ENCODE results near the gene RUSC2. TPM values are rescaled to one million over a fixed set of nuclear protein-coding genes. Genes with fewer than 3 reads are reported as not detected.

Gene RUSC2
- total and polyA plus RNA-seq, 9 donors = 7.4 to 41.1 (median 26.4) TPM

DNA sequence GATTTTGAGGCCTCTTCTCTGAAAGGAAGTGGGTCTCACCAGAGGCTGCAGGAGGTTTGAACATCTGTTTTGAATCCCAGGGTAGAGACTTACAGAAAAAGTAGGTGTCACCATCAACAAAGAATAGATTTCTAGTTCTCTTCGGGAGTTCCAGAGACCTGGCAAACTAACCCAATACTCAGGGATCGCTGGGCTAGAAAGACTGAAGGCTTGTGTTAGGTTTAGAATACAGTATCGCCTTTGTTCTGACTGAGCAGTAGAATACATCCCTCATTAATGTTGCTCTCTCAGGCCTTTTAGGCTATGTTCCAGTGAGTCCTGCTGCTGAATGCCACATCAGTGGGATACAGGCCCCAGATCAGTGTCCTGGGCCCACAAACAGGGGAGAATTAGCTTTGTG lies 27.2 kb downstream of the RUSC2 start:
- Histone ChIP-seq H3K27ac (no peak overlapping the region), H3K27me3 (no peaks in the 10 kb centered on the region), H3K36me3 (no peaks in the 10 kb centered on the region), H3K4me3 (no peak overlapping the region), H3K9me3 (no peaks in the 10 kb centered on the region), H3K4me1 (ENCODE audit: insufficient read depth) (peaks cover 17% of the 10 kb centered on the region)
- DNase-seq = no peak
- WGBS, 3 donors = 65 to 68% (median 66%) methylated on average over 3 of the region's 3 CpGs
- intact Hi-C loops (cut with DNase I) = no loop called here
- TF ChIP-seq POLR2A (IDR thresholded peaks at IDR 0.05) (no peak), EP300 (IDR thresholded peaks at IDR 0.05) (no peak)
- TF ChIP-seq, protein P1, sequence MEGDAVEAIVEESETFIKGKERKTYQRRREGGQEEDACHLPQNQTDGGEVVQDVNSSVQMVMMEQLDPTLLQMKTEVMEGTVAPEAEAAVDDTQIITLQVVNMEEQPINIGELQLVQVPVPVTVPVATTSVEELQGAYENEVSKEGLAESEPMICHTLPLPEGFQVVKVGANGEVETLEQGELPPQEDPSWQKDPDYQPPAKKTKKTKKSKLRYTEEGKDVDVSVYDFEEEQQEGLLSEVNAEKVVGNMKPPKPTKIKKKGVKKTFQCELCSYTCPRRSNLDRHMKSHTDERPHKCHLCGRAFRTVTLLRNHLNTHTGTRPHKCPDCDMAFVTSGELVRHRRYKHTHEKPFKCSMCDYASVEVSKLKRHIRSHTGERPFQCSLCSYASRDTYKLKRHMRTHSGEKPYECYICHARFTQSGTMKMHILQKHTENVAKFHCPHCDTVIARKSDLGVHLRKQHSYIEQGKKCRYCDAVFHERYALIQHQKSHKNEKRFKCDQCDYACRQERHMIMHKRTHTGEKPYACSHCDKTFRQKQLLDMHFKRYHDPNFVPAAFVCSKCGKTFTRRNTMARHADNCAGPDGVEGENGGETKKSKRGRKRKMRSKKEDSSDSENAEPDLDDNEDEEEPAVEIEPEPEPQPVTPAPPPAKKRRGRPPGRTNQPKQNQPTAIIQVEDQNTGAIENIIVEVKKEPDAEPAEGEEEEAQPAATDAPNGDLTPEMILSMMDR (IDR thresholded peaks at IDR 0.05) = no peak

DNA sequence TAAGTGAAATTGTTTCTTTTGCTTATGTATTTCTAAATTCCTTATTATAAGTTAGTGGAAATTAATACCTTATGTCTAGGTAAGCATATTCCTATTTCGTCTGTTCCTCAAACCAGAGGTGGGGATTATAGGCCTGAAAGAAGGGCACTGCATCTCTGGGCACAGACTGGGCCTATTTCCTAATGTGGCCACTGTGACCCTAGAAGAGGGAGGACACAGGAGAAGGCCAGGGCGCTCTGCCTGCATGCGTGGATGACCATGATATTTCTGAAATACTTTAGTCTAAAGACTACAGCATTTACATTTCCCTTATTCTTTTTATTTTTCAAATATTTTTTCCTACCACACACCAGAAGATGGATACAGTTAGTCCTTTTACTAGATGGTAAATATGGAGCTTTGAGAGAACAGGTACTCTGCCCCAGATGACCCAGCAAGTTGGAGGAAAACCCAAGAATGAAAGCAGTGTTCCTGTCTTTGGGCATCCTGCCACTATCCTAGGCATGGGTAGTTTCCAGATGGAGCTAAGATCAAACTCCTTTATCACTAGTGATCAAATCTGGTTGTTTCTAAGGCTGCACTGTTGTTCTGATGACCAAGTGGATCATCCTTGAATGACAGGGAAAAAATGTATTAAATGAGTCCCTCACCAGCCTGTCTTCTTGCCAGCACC lies 27.8 kb downstream of the RUSC2 start:
- Histone ChIP-seq H3K36me3 (no peaks in the 10 kb centered on the region), H3K27me3 (no peaks in the 10 kb centered on the region), H3K27ac (no peak overlapping the region), H3K4me1 (ENCODE audit: insufficient read depth) (peaks cover 17% of the 10 kb centered on the region), H3K9me3 (no peaks in the 10 kb centered on the region), H3K4me3 (no peak overlapping the region)
- WGBS, 3 donors = 90 to 95% (median 92%) methylated on average over 3 of the region's 3 CpGs
- intact Hi-C loops (cut with DNase I) = no loop called here
- no peak for TF ChIP-seq EP300 (IDR thresholded peaks at IDR 0.05)
- no peak for TF ChIP-seq POLR2A (IDR thresholded peaks at IDR 0.05)
- TF ChIP-seq, protein P1 (IDR thresholded peaks at IDR 0.05) = no peak
- no peak for DNase-seq

DNA sequence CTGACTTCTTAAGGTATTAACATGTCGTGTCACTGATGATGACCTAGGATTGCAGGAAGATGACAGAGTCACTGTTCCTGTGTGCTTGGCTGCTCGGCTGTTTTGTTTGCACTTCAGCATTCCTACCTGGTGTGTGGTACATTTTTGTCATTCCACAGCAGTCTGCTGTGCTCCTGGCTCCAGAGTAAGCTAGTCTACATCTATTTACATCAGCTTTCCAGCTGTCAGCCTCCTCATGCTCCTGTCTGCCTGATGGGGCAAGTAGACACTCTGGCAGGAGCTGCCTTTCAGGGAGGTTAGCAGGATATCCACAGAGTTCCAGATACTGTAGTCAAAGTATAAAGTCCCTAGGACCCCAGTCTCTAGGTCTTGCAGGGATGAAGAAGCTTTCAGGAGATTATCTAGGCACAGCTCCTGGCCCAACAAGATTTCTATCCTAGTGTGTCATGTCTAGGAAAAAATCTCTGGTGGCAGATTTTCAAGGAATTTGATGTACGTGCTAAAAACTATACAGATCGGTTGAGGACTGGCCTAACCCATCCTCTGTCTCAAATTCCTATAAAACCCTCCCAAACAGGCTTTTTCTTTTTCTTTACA lies 28.4 kb downstream of the RUSC2 start:
- 26 to 35% (median 32%) methylated on average over 4 of the region's 4 CpGs for WGBS, 3 donors
- Histone ChIP-seq H3K4me1 (ENCODE audit: insufficient read depth) (peaks cover 17% of the 10 kb centered on the region), H3K27me3 (no peaks in the 10 kb centered on the region), H3K4me3 (no peak overlapping the region), H3K9me3 (no peaks in the 10 kb centered on the region), H3K27ac (no peak overlapping the region), H3K36me3 (no peaks in the 10 kb centered on the region)
- DNase-seq = no peak
- intact Hi-C loops (cut with DNase I) = no loop called here
- TF ChIP-seq, protein P1 (IDR thresholded peaks at IDR 0.05) = no peak
- TF ChIP-seq POLR2A (IDR thresholded peaks at IDR 0.05) (no peak), EP300 (IDR thresholded peaks at IDR 0.05) (no peak)

GRCh38 chr9:35518981-35519679 lies 29.2 kb downstream of the RUSC2 start:
- no peaks in the 10 kb centered on the region for H3K9me3 ChIP-seq
- no peak overlapping the region for H3K27ac ChIP-seq
- peaks cover 17% of the 10 kb centered on the region for H3K4me1 ChIP-seq (ENCODE audit: insufficient read depth)
- H3K27me3 ChIP-seq = no peaks in the 10 kb centered on the region
- WGBS, 3 donors = 37 to 42% (median 40%) methylated on average over 5 of the region's 5 CpGs
- no peak overlapping the region for H3K4me3 ChIP-seq
- H3K36me3 ChIP-seq = no peaks in the 10 kb centered on the region
- intact Hi-C loops (cut with DNase I) = no loop called here
- no peak for DNase-seq
- TF ChIP-seq POLR2A (IDR thresholded peaks at IDR 0.05) (no peak), EP300 (IDR thresholded peaks at IDR 0.05) (no peak)
- TF ChIP-seq, protein P1 (IDR thresholded peaks at IDR 0.05) = no peak

Measured in ovary (tissue), 9 donors.